Retinal pigment epithelial cell (primary cell): Measurements from ENCODE around the gene CHMP6.

ENCODE experiments used
- DNase-seq: peaks from one replicate; pipeline ENCODE4 v3.0.0-alpha.2; 2010; ENCODE audit warnings: low read depth
- H3K4me3 ChIP-seq: 2 replicates; pipeline ENCODE4 v1.5.1; 2011; ENCODE audit warnings: mild to moderate bottlenecking, low read length, control low read depth, moderate library complexity
- CTCF ChIP-seq: conservative IDR thresholded peaks from 2 replicates; pipeline ENCODE4 v1.5.1; 2011; ENCODE audit warnings: low read depth, low read length, control low read depth, inconsistent platforms

Gene CHMP6

DNA sequence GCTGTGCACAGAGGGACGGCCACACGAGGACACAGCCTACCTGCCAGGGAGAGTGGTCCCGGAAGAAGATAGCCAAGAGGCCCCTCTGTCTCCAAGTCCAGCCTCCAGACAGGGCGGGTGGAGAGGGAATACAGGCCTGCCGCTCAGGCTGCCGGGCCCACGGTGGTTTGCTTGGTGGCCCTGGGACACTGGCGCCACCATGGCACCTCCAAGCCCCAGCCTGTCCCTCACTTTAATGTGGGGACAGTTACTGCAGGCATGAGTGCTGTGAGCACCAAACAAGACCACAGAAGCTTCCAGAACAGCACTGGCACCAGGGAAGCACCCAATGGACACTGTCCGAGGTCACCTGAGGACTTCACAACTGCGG, 22.0 kb upstream of the CHMP6 start:
- no peak for DNase-seq
- no peak overlapping the region for H3K4me3 ChIP-seq
- no peak for TF ChIP-seq CTCF

DNA sequence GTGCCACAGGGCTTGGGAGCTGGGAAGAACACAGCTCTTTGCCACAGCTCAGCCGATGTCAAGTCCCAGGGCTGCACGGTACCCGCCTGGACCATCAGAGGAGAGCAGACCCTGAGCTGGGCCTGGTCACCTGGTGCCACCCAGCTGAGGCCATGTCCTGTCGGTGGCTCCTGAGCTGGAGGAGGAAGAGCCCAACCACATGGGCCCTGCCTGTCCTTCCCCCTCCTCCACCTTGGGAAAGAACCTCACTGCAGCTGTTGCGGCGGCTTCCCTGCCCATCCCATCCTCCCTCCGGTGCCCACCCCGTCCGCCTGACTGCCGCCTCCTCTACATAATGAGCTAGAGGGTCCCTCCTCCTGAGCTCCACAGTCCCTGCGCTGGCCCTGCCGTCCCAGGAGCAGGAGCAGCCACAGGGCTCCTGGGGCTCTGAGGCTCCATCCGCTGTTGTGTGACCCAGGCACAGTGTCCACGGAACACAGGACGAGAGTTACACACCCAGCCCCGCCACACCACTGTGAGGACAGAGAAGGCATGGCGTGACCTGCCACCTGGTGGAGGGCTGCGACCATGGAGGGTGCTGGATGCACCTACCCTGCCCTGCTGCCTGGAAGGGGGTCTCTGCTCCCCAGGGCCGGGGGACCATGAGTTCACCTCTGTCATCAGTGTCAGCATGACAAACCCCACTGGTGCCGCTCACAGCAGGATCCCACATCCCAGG, 21.4 kb upstream of the CHMP6 start:
- peak; percentile 64 for TF ChIP-seq CTCF
- no peak for DNase-seq

GRCh38 chr17:80970762-80971703, 20.6 kb upstream of the CHMP6 start:
- DNase-seq = no peak
- no peak for TF ChIP-seq CTCF
- no peak overlapping the region for H3K4me3 ChIP-seq

More for the DNA sequence above, 21.4 kb upstream of the CHMP6 start:
- no peak overlapping the region for H3K4me3 ChIP-seq

GRCh38 chr17:80971704-80972304, 19.8 kb upstream of the CHMP6 start:
- H3K4me3 ChIP-seq = no peak overlapping the region
- DNase-seq = no peak
- TF ChIP-seq CTCF = no peak

- no peak for TF ChIP-seq CTCF
- no peak for DNase-seq
- H3K4me3 ChIP-seq = no peak overlapping the region
These were observed 14.9 kb upstream of the CHMP6 start for GRCh38 chr17:80976701-80977100.

DNA sequence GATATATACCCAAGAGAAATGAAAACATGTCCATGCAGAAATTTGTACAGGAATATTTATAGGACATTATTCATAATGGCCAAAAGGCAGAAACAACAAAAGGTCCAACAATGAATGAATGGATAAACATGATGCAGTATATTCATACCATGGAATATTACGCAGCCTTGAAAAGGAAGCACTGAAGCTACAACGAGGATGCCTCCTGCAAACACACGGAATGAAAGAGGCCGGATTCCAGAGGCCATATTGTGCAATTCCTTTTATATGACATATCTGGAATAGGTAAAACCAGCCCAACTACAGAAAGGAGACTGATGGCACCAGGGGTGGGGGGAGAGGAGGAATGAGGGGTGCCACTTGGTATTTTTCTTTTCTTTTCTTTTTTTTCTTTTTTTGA, 14.5 kb upstream of the CHMP6 start:
- H3K4me3 ChIP-seq = no peak overlapping the region
- no peak for TF ChIP-seq CTCF
- no peak for DNase-seq
